Psoas muscle (tissue), 8 donors: Measurements from ENCODE around the gene SPART. TPM values are rescaled to one million over a fixed set of nuclear protein-coding genes. Genes with fewer than 3 reads are reported as not detected.

Experiments
- ATAC-seq, 4 donors: fragments of 200-7000 bp; cut with Tn5 transposase; one replicate each; pipeline ENCODE4 v1.9.1; 2020; ENCODE audit warnings: moderate library complexity in 3 of 4, mild to moderate bottlenecking in 2 of 4
- DNase-seq, 2 donors: peaks; one replicate each; pipeline ENCODE4 v3.0.0-alpha.2; 2020
- H3K27ac ChIP-seq: fragments of 200-600 bp; one replicate; pipeline ENCODE4 v1.8.0; 2022
- H3K27me3 ChIP-seq, 3 donors: fragments of 200-600 bp in 1 of 3; one replicate each; pipeline versions ENCODE4 v1.6.1 to v1.8.0; 2013 to 2022; ENCODE audit warnings: low read length in 2 of 3, mild to moderate bottlenecking in 2 of 3, moderate library complexity in 1 of 3; ENCODE audit not compliant: insufficient read depth in 3 of 3
- H3K36me3 ChIP-seq, 2 donors: fragments of 200-600 bp in 1 of 2; one replicate each; pipeline versions ENCODE4 v1.6.1 to v1.8.0; 2013 to 2022; ENCODE audit warnings: low read depth in 1 of 2, mild to moderate bottlenecking in 1 of 2, moderate library complexity in 1 of 2; ENCODE audit not compliant: insufficient read depth in 1 of 2
- H3K4me1 ChIP-seq: fragments of 200-600 bp; one replicate; pipeline ENCODE4 v1.8.0; 2022
- H3K4me3 ChIP-seq: fragments of 200-600 bp; one replicate; pipeline ENCODE4 v1.8.0; 2022; ENCODE audit warnings: mild to moderate bottlenecking
- H3K9me3 ChIP-seq: fragments of 200-600 bp; one replicate; pipeline ENCODE4 v1.8.0; 2022
- CTCF ChIP-seq: fragments of 200-600 bp; IDR thresholded peaks from one replicate; pipeline ENCODE4 v1.8.0; 2022; ENCODE audit warnings: antibody characterized with exemption
- WGBS, 3 donors: extraction: QIAGEN DNeasy Blood & Tissue Kit; methylation state at CpG; one replicate each; pipeline versions ENCODE4 v1.1.6 to v1.1.7; 2013; 5-methylcytosine and 5-hydroxymethylcytosine counted together
- intact Hi-C, 2 donors: fragments of 100-400 bp; cut with DNase I; formaldehyde crosslinking; loops; one replicate each; pipeline versions ENCODE4 v1.11.0 to v1.14.2; 2022
- polyA plus RNA-seq, 3 donors: library from polyadenylated mRNA; stranded (reverse); fragments of 200-250 nt; gene quantifications; one replicate each; pipeline ENCODE4 v1.2.3, GENCODE V29; 2013
- total RNA-seq, 4 donors: library from RNA; stranded (reverse); fragmentation: NEBNext Ultra II Directional in 2 of 4; extraction: Animal tissue kit (Norgen Biotek cat#: 25700) in 2 of 4; gene quantifications; one replicate each; pipeline versions ENCODE4 v1.2.1 to v1.2.4, GENCODE V29; 2021 to 2023
- donor health status: healthy with polysubstance abuse.
- donor health status: DM: no; HTN: no; CAD: no; lungs with moderate emphysema.
- donor health status: Bipolar disorder and iron deficiency.
- donor health status: healthy.
- donor health status: DM: yes; HTN: yes; CAD: no.
- donor health status: DM: no; HTN: no; CAD: no.
- donor health status: DM: no; HTN: no; CAD: no.
- donor health status: DM: yes; HTN: yes; CAD: no.

SPART gene
- total and polyA plus RNA-seq, 7 donors, result 29.2 to 103 (median 44.0) TPM

- H3K36me3 ChIP-seq, result no peaks in the 10 kb centered on the region
- no peak for ATAC-seq
- no peaks in the 10 kb centered on the region for H3K27me3 ChIP-seq
- H3K4me1 ChIP-seq, result no peaks in the 10 kb centered on the region
- H3K9me3 ChIP-seq, result no peaks in the 10 kb centered on the region
- H3K4me3 ChIP-seq, result no peak overlapping the region
- no peak overlapping the region for H3K27ac ChIP-seq
- 79 to 88% (median 82%) methylated on average over 2 of the region's 2 CpGs for WGBS, 3 donors
- no peak for DNase-seq
- intact Hi-C loops, result loop anchor here in 1 of 2 donors (10.0 kb wide), 1 partner anchor 449 kb away; no protein-coding TSS in a partner anchor
- TF ChIP-seq CTCF, result no peak
Observed at GRCh38 chr13:36286006-36286405, 60.2 kb downstream of the SPART start.

- intact Hi-C loops, result loop anchor here (2.0 to 10.0 kb wide), 2 partner anchors 452 to 456 kb away; no protein-coding TSS in a partner anchor
- Histone ChIP-seq H3K4me3 (no peak overlapping the region), H3K9me3 (no peaks in the 10 kb centered on the region), H3K27ac (no peak overlapping the region), H3K4me1 (no peaks in the 10 kb centered on the region), H3K27me3 (no peaks in the 10 kb centered on the region), H3K36me3 (no peaks in the 10 kb centered on the region)
- peak; percentile 84 for TF ChIP-seq CTCF
- DNase-seq (no peak), ATAC-seq (peak in 2 of 4 donors; percentile 64 to 69)
- 45 to 51% (median 49%) methylated on average over 6 of the region's 6 CpGs for WGBS, 3 donors
Observed at GRCh38 chr13:36282821-36283432, 63.3 kb downstream of the SPART start.

GRCh38 chr13:36275190-36276002, 70.8 kb downstream of the SPART start:
- no peaks in the 10 kb centered on the region for H3K9me3 ChIP-seq
- no peak overlapping the region for H3K27ac ChIP-seq
- no peaks in the 10 kb centered on the region for H3K36me3 ChIP-seq
- H3K4me3 ChIP-seq, result no peak overlapping the region
- no peaks in the 10 kb centered on the region for H3K27me3 ChIP-seq
- peak; percentile 58 for TF ChIP-seq CTCF
- intact Hi-C loops, result loop anchor here (2.0 kb wide), 1 partner anchor 297 kb away; no protein-coding TSS in a partner anchor
- H3K4me1 ChIP-seq, result no peaks in the 10 kb centered on the region
- DNase-seq (no peak), ATAC-seq (peak; percentile 48 to 73 (median 66))
- 74 to 86% (median 78%) methylated on average over 3 of the region's 3 CpGs for WGBS, 3 donors

GRCh38 chr13:36273431-36273830, 72.8 kb downstream of the SPART start:
- H3K36me3 ChIP-seq, result no peaks in the 10 kb centered on the region
- no peak for ATAC-seq
- DNase-seq, result no peak
- no peak overlapping the region for H3K4me3 ChIP-seq
- intact Hi-C loops, result no loop called here
- no peaks in the 10 kb centered on the region for H3K9me3 ChIP-seq
- H3K27ac ChIP-seq, result no peak overlapping the region
- H3K27me3 ChIP-seq, result no peaks in the 10 kb centered on the region
- no peaks in the 10 kb centered on the region for H3K4me1 ChIP-seq
- WGBS, 3 donors, result 85 to 97% (median 91%) methylated on average over 2 of the region's 2 CpGs
- TF ChIP-seq CTCF, result no peak
